Calu3 (cell line): Measurements from ENCODE around the gene ZG16B. TPM values are rescaled to one million over a fixed set of nuclear protein-coding genes. Genes with fewer than 3 reads are reported as not detected.

Experiments
- BruUV-seq: library from RNA; stranded (reverse); fragments of 400-500 nt; replicated peaks from 2 replicates; lab custom pipeline; 2021; lab: Mats Ljungman, UMichigan
- CTCF ChIA-PET: fragments of 300-600 bp; sonication (Branson Sonifier 250); formaldehyde crosslinking; loops from one replicate; lab custom pipeline; 2022; ENCODE audit warnings: antibody characterized with exemption; lab: Charles Lee
- DNase-seq: peaks from one replicate; pipeline ENCODE4 v3.0.0; 2022
- H3K27ac Mint-ChIP-seq: one replicate; pipeline ENCODE4 v1.8.0; 2022; ENCODE audit warnings: mixed read lengths; ENCODE audit not compliant: unreplicated experiment
- H3K27me3 Mint-ChIP-seq: one replicate; pipeline ENCODE4 v1.8.0; 2022; ENCODE audit warnings: mixed read lengths; ENCODE audit not compliant: unreplicated experiment
- H3K36me3 Mint-ChIP-seq: one replicate; pipeline ENCODE4 v1.8.0; 2022; ENCODE audit warnings: mild to moderate bottlenecking, moderate library complexity, mixed read lengths; ENCODE audit not compliant: insufficient read depth, unreplicated experiment
- H3K4me1 Mint-ChIP-seq: one replicate; pipeline ENCODE4 v1.8.0; 2022; ENCODE audit warnings: mild to moderate bottlenecking, low read depth, mixed read lengths; ENCODE audit not compliant: unreplicated experiment
- H3K4me3 Mint-ChIP-seq: one replicate; pipeline ENCODE4 v1.8.0; 2022; ENCODE audit warnings: mild to moderate bottlenecking, low read depth, moderate library complexity, mixed read lengths; ENCODE audit not compliant: unreplicated experiment
- H3K9me3 Mint-ChIP-seq: one replicate; pipeline ENCODE4 v1.8.0; 2022; ENCODE audit warnings: low read depth, mixed read lengths; ENCODE audit not compliant: unreplicated experiment
- CTCF ChIP-seq: fragments of 200-600 bp; IDR thresholded peaks from one replicate; pipeline ENCODE4 v1.8.0; 2022; ENCODE audit warnings: antibody characterized with exemption; ENCODE audit not compliant: unreplicated experiment
- intact Hi-C: fragments of 100-400 bp; cut with micrococcal nuclease; formaldehyde crosslinking; loops from one replicate; pipeline ENCODE4 v1.10.0; 2022; ENCODE audit not compliant: unreplicated experiment
- total RNA-seq: library from RNA; stranded (reverse); gene quantifications from 2 replicates; pipeline ENCODE4 v1.2.3, GENCODE V29; 2022

ZG16B gene
- total RNA-seq, 1 experiment from 2014 or later = 10.3 TPM

GRCh38 chr16:2874032-2874911, 44.2 kb downstream of the ZG16B start:
- Mint-ChIP-seq H3K27ac (no peak overlapping the region), H3K9me3 (no peaks in the 10 kb centered on the region), H3K36me3 (no peaks in the 10 kb centered on the region), H3K4me1 (no peaks in the 10 kb centered on the region), H3K4me3 (no peak overlapping the region), H3K27me3 (no peaks in the 10 kb centered on the region)
- intact Hi-C loops = loop anchor here (2.0 kb wide), 1 partner anchor 45 kb away; no protein-coding TSS in a partner anchor
- CTCF ChIA-PET = interaction anchor here (0.6 to 0.7 kb wide), 9 partner anchors 17 to 591 kb away, joined by 3 to 8 read pairs (median 5); no protein-coding TSS in a partner anchor
- no peak for DNase-seq
- TF ChIP-seq CTCF = no peak
- BruUV-seq = no TSS peak

- CTCF ChIA-PET = interaction anchor here (0.6 to 0.7 kb wide), 9 partner anchors 16 to 591 kb away, joined by 3 to 8 read pairs (median 5); no protein-coding TSS in a partner anchor
- Mint-ChIP-seq H3K9me3 (peaks cover 3% of the 10 kb centered on the region), H3K27ac (no peak overlapping the region), H3K4me3 (no peak overlapping the region), H3K4me1 (no peaks in the 10 kb centered on the region), H3K27me3 (no peaks in the 10 kb centered on the region), H3K36me3 (no peaks in the 10 kb centered on the region)
- intact Hi-C loops = loop anchor here (2.0 kb wide), 1 partner anchor 44 kb away; no protein-coding TSS in a partner anchor
- no TSS peak for BruUV-seq
- peak; percentile 84 for DNase-seq
- peak; percentile 98 for TF ChIP-seq CTCF
Observed at GRCh38 chr16:2874912-2875362, 44.8 kb downstream of the ZG16B start.

GRCh38 chr16:2879854-2880508, 49.9 kb downstream of the ZG16B start:
- CTCF ChIA-PET = no interaction called here
- H3K27me3 Mint-ChIP-seq = no peaks in the 10 kb centered on the region
- peaks cover 3% of the 10 kb centered on the region for H3K9me3 Mint-ChIP-seq
- no peak overlapping the region for H3K4me3 Mint-ChIP-seq
- intact Hi-C loops = no loop called here
- H3K36me3 Mint-ChIP-seq = peaks cover 28% of the 10 kb centered on the region
- no peak for TF ChIP-seq CTCF
- DNase-seq = no peak
- H3K27ac Mint-ChIP-seq = no peak overlapping the region
- BruUV-seq = no TSS peak
- H3K4me1 Mint-ChIP-seq = peaks cover 7% of the 10 kb centered on the region

Other genes with a start within 250 kb of the ZG16B start
- 36.6 and 36.7 TPM in 2 replicates for gene KCTD5, start 147.8 kb upstream of the ZG16B start, total RNA-seq
- gene PRSS27, start 110.1 kb upstream of the ZG16B start, total RNA-seq = 2.0 and 2.4 TPM in 2 replicates
- gene SRRM2, start 77.7 kb upstream of the ZG16B start, total RNA-seq = 870 and 905 TPM in 2 replicates
- gene ELOB, start 53.0 kb upstream of the ZG16B start, total RNA-seq = 269 TPM in 2 replicates
- gene PRSS33, start 42.7 kb upstream of the ZG16B start, total RNA-seq = 7.9 and 13.2 TPM in 2 replicates
- gene PRSS41, start 31.8 kb upstream of the ZG16B start, total RNA-seq = not detected in 2 replicates
- gene PRSS21, start 13.1 kb upstream of the ZG16B start, total RNA-seq = not detected in 2 replicates
- gene PRSS22, start 27.9 kb downstream of the ZG16B start, total RNA-seq = 140 and 141 TPM in 2 replicates
- 10.8 and 13.0 TPM in 2 replicates for gene FLYWCH2, start 52.9 kb downstream of the ZG16B start, total RNA-seq
- 34.8 and 36.8 TPM in 2 replicates for gene FLYWCH1, start 81.6 kb downstream of the ZG16B start, total RNA-seq
- 0.51 TPM in 1 of 2 replicates, not detected in the other for gene KREMEN2, start 134.0 kb downstream of the ZG16B start, total RNA-seq
- gene PAQR4, start 139.0 kb downstream of the ZG16B start, total RNA-seq = 51.0 and 56.0 TPM in 2 replicates
- gene PKMYT1, start 150.1 kb downstream of the ZG16B start, total RNA-seq = 91.2 and 107 TPM in 2 replicates
- gene CLDN9, start 182.6 kb downstream of the ZG16B start, total RNA-seq = 13.5 and 17.8 TPM in 2 replicates
- 1.2 and 2.1 TPM in 2 replicates for gene CLDN6, start 187.9 kb downstream of the ZG16B start, total RNA-seq
- 478 and 509 TPM in 2 replicates for gene TNFRSF12A, start 190.1 kb downstream of the ZG16B start, total RNA-seq
- gene HCFC1R1, start 193.6 kb downstream of the ZG16B start, total RNA-seq = 61.1 and 75.4 TPM in 2 replicates
- gene THOC6, start 193.7 kb downstream of the ZG16B start, total RNA-seq = 50.8 and 54.4 TPM in 2 replicates
- 59.4 and 70.9 TPM in 2 replicates for gene BICDL2, start 206.6 kb downstream of the ZG16B start, total RNA-seq
- 0.27 and 0.31 TPM in 2 replicates for gene MMP25, start 216.3 kb downstream of the ZG16B start, total RNA-seq
- gene IL32, start 235.3 kb downstream of the ZG16B start, total RNA-seq = 81.8 and 89.0 TPM in 2 replicates